Hepatocyte (in vitro differentiated cells): Measurements from ENCODE around the gene SH3RF3.

Source experiments
- CTCF ChIP-seq: fragments of 200-600 bp; sonication (generic); IDR thresholded peaks from 2 replicates; pipeline ENCODE4 v1.5.1; 2016; ENCODE audit warnings: antibody characterized with exemption, mild to moderate bottlenecking; ENCODE audit not compliant: poor library complexity
- EZH2phosphoT487 ChIP-seq: fragments of 200-600 bp; sonication (generic); IDR thresholded peaks from one replicate; pipeline ENCODE4 v1.6.1; 2018; ENCODE audit warnings: antibody characterized with exemption, mild to moderate bottlenecking, low read depth, moderate library complexity; ENCODE audit not compliant: unreplicated experiment, severe bottlenecking

- no peak for TF ChIP-seq CTCF
- TF ChIP-seq EZH2phosphoT487 = no peak
Measured at GRCh38 chr2:109277406-109277805, 148.4 kb downstream of the SH3RF3 start.
